HG02623 (cell line): Measurements from ENCODE around the gene PPP2R5E.

Experiments used
- ATAC-seq: cut with Tn5 transposase; IDR thresholded peaks from one replicate; pipeline ENCODE4 v1.9.1; 2021; ENCODE audit warnings: moderate library complexity; ENCODE audit not compliant: unreplicated experiment

PPP2R5E gene

GRCh38 chr14:63435838-63436237 lies 107.3 kb downstream of the PPP2R5E start:
- no peak for ATAC-seq

GRCh38 chr14:63435204-63435603 lies 108.0 kb downstream of the PPP2R5E start:
- ATAC-seq, result no peak

- no peak for ATAC-seq
Observed at GRCh38 chr14:63432888-63433552, 110.2 kb downstream of the PPP2R5E start.

- no peak for ATAC-seq
Observed at GRCh38 chr14:63432228-63432627, 110.9 kb downstream of the PPP2R5E start.

- no peak for ATAC-seq
Observed at GRCh38 chr14:63431466-63431865, 111.7 kb downstream of the PPP2R5E start.

- ATAC-seq, result no peak
Observed at GRCh38 chr14:63428486-63428885, 114.7 kb downstream of the PPP2R5E start.

- no peak for ATAC-seq
Observed at GRCh38 chr14:63426838-63427352, 116.3 kb downstream of the PPP2R5E start.

- ATAC-seq, result no peak
Observed at GRCh38 chr14:63423889-63424288, 119.3 kb downstream of the PPP2R5E start.

GRCh38 chr14:63423381-63423780 lies 119.8 kb downstream of the PPP2R5E start:
- no peak for ATAC-seq

GRCh38 chr14:63421919-63422318 lies 121.3 kb downstream of the PPP2R5E start:
- ATAC-seq, result no peak

GRCh38 chr14:63421226-63421625 lies 122.0 kb downstream of the PPP2R5E start:
- no peak for ATAC-seq

GRCh38 chr14:63418020-63418419 lies 125.2 kb downstream of the PPP2R5E start:
- ATAC-seq, result no peak

GRCh38 chr14:63413009-63413408 lies 130.2 kb downstream of the PPP2R5E start:
- no peak for ATAC-seq

GRCh38 chr14:63406333-63406732 lies 136.8 kb downstream of the PPP2R5E start:
- no peak for ATAC-seq

GRCh38 chr14:63405715-63406114 lies 137.5 kb downstream of the PPP2R5E start:
- no peak for ATAC-seq

GRCh38 chr14:63404906-63405305 lies 138.3 kb downstream of the PPP2R5E start:
- ATAC-seq, result no peak

- no peak for ATAC-seq
Observed at GRCh38 chr14:63401646-63402045, 141.5 kb downstream of the PPP2R5E start.

- ATAC-seq, result no peak
Observed at GRCh38 chr14:63398952-63399351, 144.2 kb downstream of the PPP2R5E start.

GRCh38 chr14:63394841-63395240 lies 148.3 kb downstream of the PPP2R5E start:
- no peak for ATAC-seq

- no peak for ATAC-seq
Observed at GRCh38 chr14:63394432-63394831, 148.7 kb downstream of the PPP2R5E start.

- ATAC-seq, result no peak
Observed at GRCh38 chr14:63393012-63393411, 150.2 kb downstream of the PPP2R5E start.

GRCh38 chr14:63392236-63392635 lies 150.9 kb downstream of the PPP2R5E start:
- no peak for ATAC-seq
